ENCODE results near the gene SPRED1. TPM values are rescaled to one million over a fixed set of nuclear protein-coding genes. Genes with fewer than 3 reads are reported as not detected.

SPRED1 gene
- total RNA-seq, 2 experiments from 2014 or later = 0.03 to 0.05 TPM

GRCh38 chr15:38217788-38218609 lies 34.6 kb upstream of the SPRED1 start:
- DNase-seq = no peak
- TF ChIP-seq CTCF (IDR thresholded peaks at IDR 0.05) = no peak
- Histone ChIP-seq H3K4me1 (ENCODE audit: insufficient read depth, low read length) (peaks cover 2% of the 10 kb centered on the region), H3K9me3 (ENCODE audit: control insufficient read depth in 1 of 2, insufficient read depth in 1 of 2, low read length in 2 of 2) (no peaks in the 10 kb centered on the region), H3K4me3 (ENCODE audit: low read length) (no peak overlapping the region), H3K27ac (ENCODE audit: low read depth in 1 of 2, low read length in 2 of 2) (no peak overlapping the region), H3K36me3 (ENCODE audit: insufficient read depth, low read length) (no peaks in the 10 kb centered on the region), H3K27me3 (ENCODE audit: control insufficient read depth in 1 of 2, insufficient read depth in 2 of 2, low read length in 2 of 2) (peaks cover 0 to 7% of the 10 kb centered on the region in 2 experiments)
- no peak overlapping the region for H3K4me3 Mint-ChIP-seq
- intact Hi-C loops (cut with DNase I, micrococcal nuclease) = no loop called here
- no peaks in the 10 kb centered on the region for H3K36me3 Mint-ChIP-seq (ENCODE audit: low read depth)
- CTCF ChIA-PET = no interaction called here
- H3K27me3 Mint-ChIP-seq = peaks cover 7% of the 10 kb centered on the region
- H3K27ac Mint-ChIP-seq = no peak overlapping the region
- ATAC-seq (ENCODE audit: poor library complexity) = no peak
- POLR2A ChIA-PET = no interaction called here
- H3K4me1 Mint-ChIP-seq (ENCODE audit: low read depth) = peaks cover 7% of the 10 kb centered on the region
- H3K9me3 Mint-ChIP-seq = no peaks in the 10 kb centered on the region

- intact Hi-C loops (cut with DNase I, micrococcal nuclease) = no loop called here
- peaks cover 7% of the 10 kb centered on the region for H3K4me1 Mint-ChIP-seq (ENCODE audit: low read depth)
- CTCF ChIA-PET = no interaction called here
Measured at GRCh38 chr15:38220606-38221273, 31.9 kb upstream of the SPRED1 start.

GRCh38 chr15:38224486-38224885 lies 28.1 kb upstream of the SPRED1 start:
- intact Hi-C loops (cut with DNase I, micrococcal nuclease) = no loop called here
- Histone ChIP-seq H3K27me3 (ENCODE audit: control insufficient read depth in 1 of 2, insufficient read depth in 2 of 2, low read length in 2 of 2) (no peaks in the 10 kb centered on the region), H3K27ac (ENCODE audit: low read depth in 1 of 2, low read length in 2 of 2) (no peak overlapping the region), H3K9me3 (ENCODE audit: control insufficient read depth in 1 of 2, insufficient read depth in 1 of 2, low read length in 2 of 2) (no peaks in the 10 kb centered on the region), H3K4me1 (ENCODE audit: insufficient read depth, low read length) (no peaks in the 10 kb centered on the region), H3K36me3 (ENCODE audit: insufficient read depth, low read length) (no peaks in the 10 kb centered on the region), H3K4me3 (ENCODE audit: low read length) (no peak overlapping the region)
- H3K36me3 Mint-ChIP-seq (ENCODE audit: low read depth) = no peaks in the 10 kb centered on the region
- ATAC-seq (ENCODE audit: poor library complexity) = no peak
- ChIA-PET CTCF (interaction anchor here (0.5 kb wide), 1 partner anchor 58 kb away, joined by 5 read pairs; no protein-coding TSS in a partner anchor), POLR2A (interaction anchor here (0.6 kb wide), 1 partner anchor 188 kb away, joined by 3 read pairs; no protein-coding TSS in a partner anchor)
- no peak overlapping the region for H3K27ac Mint-ChIP-seq
- TF ChIP-seq CTCF (IDR thresholded peaks at IDR 0.05) = no peak
- no peaks in the 10 kb centered on the region for H3K9me3 Mint-ChIP-seq
- H3K4me3 Mint-ChIP-seq = no peak overlapping the region
- DNase-seq = no peak
- no peaks in the 10 kb centered on the region for H3K4me1 Mint-ChIP-seq (ENCODE audit: low read depth)
- no peaks in the 10 kb centered on the region for H3K27me3 Mint-ChIP-seq

More at GRCh38 chr15:38220606-38221273, 31.9 kb upstream of the SPRED1 start:
- Mint-ChIP-seq H3K27me3 (peaks cover 7% of the 10 kb centered on the region), H3K36me3 (ENCODE audit: low read depth) (no peaks in the 10 kb centered on the region), H3K9me3 (no peaks in the 10 kb centered on the region), H3K4me3 (no peak overlapping the region), H3K27ac (no peak overlapping the region)
- Histone ChIP-seq H3K9me3 (ENCODE audit: control insufficient read depth in 1 of 2, insufficient read depth in 1 of 2, low read length in 2 of 2) (no peaks in the 10 kb centered on the region), H3K4me3 (ENCODE audit: low read length) (no peak overlapping the region), H3K27me3 (ENCODE audit: control insufficient read depth in 1 of 2, insufficient read depth in 2 of 2, low read length in 2 of 2) (peaks cover 0 to 7% of the 10 kb centered on the region in 2 experiments), H3K4me1 (ENCODE audit: insufficient read depth, low read length) (peaks cover 2% of the 10 kb centered on the region), H3K36me3 (ENCODE audit: insufficient read depth, low read length) (no peaks in the 10 kb centered on the region), H3K27ac (ENCODE audit: low read depth in 1 of 2, low read length in 2 of 2) (no peak overlapping the region)
- no peak for ATAC-seq (ENCODE audit: poor library complexity)
- no peak for DNase-seq
- POLR2A ChIA-PET = no interaction called here
- no peak for TF ChIP-seq CTCF (IDR thresholded peaks at IDR 0.05)

All from CD4-positive, alpha-beta T cell (primary cell).